ENCODE measurements around the gene UCN2.

Gene UCN2

GRCh38 chr3:48573973-48574585 lies 10.5 kb upstream of the UCN2 start:
- TF ChIP-seq, protein P1, sequence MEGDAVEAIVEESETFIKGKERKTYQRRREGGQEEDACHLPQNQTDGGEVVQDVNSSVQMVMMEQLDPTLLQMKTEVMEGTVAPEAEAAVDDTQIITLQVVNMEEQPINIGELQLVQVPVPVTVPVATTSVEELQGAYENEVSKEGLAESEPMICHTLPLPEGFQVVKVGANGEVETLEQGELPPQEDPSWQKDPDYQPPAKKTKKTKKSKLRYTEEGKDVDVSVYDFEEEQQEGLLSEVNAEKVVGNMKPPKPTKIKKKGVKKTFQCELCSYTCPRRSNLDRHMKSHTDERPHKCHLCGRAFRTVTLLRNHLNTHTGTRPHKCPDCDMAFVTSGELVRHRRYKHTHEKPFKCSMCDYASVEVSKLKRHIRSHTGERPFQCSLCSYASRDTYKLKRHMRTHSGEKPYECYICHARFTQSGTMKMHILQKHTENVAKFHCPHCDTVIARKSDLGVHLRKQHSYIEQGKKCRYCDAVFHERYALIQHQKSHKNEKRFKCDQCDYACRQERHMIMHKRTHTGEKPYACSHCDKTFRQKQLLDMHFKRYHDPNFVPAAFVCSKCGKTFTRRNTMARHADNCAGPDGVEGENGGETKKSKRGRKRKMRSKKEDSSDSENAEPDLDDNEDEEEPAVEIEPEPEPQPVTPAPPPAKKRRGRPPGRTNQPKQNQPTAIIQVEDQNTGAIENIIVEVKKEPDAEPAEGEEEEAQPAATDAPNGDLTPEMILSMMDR (IDR thresholded peaks at IDR 0.05; ENCODE audit: poor library complexity, severe bottlenecking) = no peak
- Histone ChIP-seq H3K9me3 (ENCODE audit: severe bottlenecking) (no peaks in the 10 kb centered on the region), H3K27me3 (ENCODE audit: insufficient read depth, poor library complexity, severe bottlenecking) (no peaks in the 10 kb centered on the region), H3K4me3 (ENCODE audit: severe bottlenecking) (no peak overlapping the region), H3K4me1 (ENCODE audit: insufficient read depth, poor library complexity, severe bottlenecking) (no peaks in the 10 kb centered on the region), H3K27ac (ENCODE audit: poor library complexity, severe bottlenecking) (no peak overlapping the region), H3K36me3 (ENCODE audit: low read depth) (peaks cover 100% of the 10 kb centered on the region)
- no peak for DNase-seq (ENCODE audit: low spot score)
- no peak for ATAC-seq (ENCODE audit: low read depth)

GRCh38 chr3:48572517-48572916 lies 8.9 kb upstream of the UCN2 start:
- DNase-seq (ENCODE audit: low spot score) (no peak), ATAC-seq (ENCODE audit: low read depth) (no peak)
- Histone ChIP-seq H3K36me3 (ENCODE audit: low read depth) (peaks cover 100% of the 10 kb centered on the region), H3K27me3 (ENCODE audit: insufficient read depth, poor library complexity, severe bottlenecking) (no peaks in the 10 kb centered on the region), H3K4me1 (ENCODE audit: insufficient read depth, poor library complexity, severe bottlenecking) (no peaks in the 10 kb centered on the region), H3K4me3 (ENCODE audit: severe bottlenecking) (no peak overlapping the region), H3K27ac (ENCODE audit: poor library complexity, severe bottlenecking) (no peak overlapping the region), H3K9me3 (ENCODE audit: severe bottlenecking) (no peaks in the 10 kb centered on the region)
- TF ChIP-seq, protein P1 (IDR thresholded peaks at IDR 0.05; ENCODE audit: poor library complexity, severe bottlenecking) = no peak

GRCh38 chr3:48571938-48572337 lies 8.4 kb upstream of the UCN2 start:
- Histone ChIP-seq H3K4me1 (ENCODE audit: insufficient read depth, poor library complexity, severe bottlenecking) (peaks cover under 1% of the 10 kb centered on the region), H3K27me3 (ENCODE audit: insufficient read depth, poor library complexity, severe bottlenecking) (no peaks in the 10 kb centered on the region), H3K9me3 (ENCODE audit: severe bottlenecking) (no peaks in the 10 kb centered on the region), H3K27ac (ENCODE audit: poor library complexity, severe bottlenecking) (no peak overlapping the region), H3K4me3 (ENCODE audit: severe bottlenecking) (no peak overlapping the region), H3K36me3 (ENCODE audit: low read depth) (peaks cover 100% of the 10 kb centered on the region)
- TF ChIP-seq, protein P1 (IDR thresholded peaks at IDR 0.05; ENCODE audit: poor library complexity, severe bottlenecking) = no peak
- ATAC-seq (ENCODE audit: low read depth) = no peak
- no peak for DNase-seq (ENCODE audit: low spot score)

- no peak overlapping the region for H3K4me3 ChIP-seq (ENCODE audit: severe bottlenecking)
- no peak for DNase-seq (ENCODE audit: low spot score)
- ATAC-seq (ENCODE audit: low read depth) = no peak
- peaks cover 100% of the 10 kb centered on the region for H3K36me3 ChIP-seq (ENCODE audit: low read depth)
- H3K27ac ChIP-seq (ENCODE audit: poor library complexity, severe bottlenecking) = no peak overlapping the region
- H3K4me1 ChIP-seq (ENCODE audit: insufficient read depth, poor library complexity, severe bottlenecking) = peaks cover 8% of the 10 kb centered on the region
- H3K9me3 ChIP-seq (ENCODE audit: severe bottlenecking) = no peaks in the 10 kb centered on the region
- TF ChIP-seq, protein P1 (IDR thresholded peaks at IDR 0.05; ENCODE audit: poor library complexity, severe bottlenecking) = no peak
- H3K27me3 ChIP-seq (ENCODE audit: insufficient read depth, poor library complexity, severe bottlenecking) = no peaks in the 10 kb centered on the region
Observed at GRCh38 chr3:48569808-48570450, 6.3 kb upstream of the UCN2 start.

GRCh38 chr3:48569400-48569799 lies 5.8 kb upstream of the UCN2 start:
- Histone ChIP-seq H3K9me3 (ENCODE audit: severe bottlenecking) (no peaks in the 10 kb centered on the region), H3K27ac (ENCODE audit: poor library complexity, severe bottlenecking) (no peak overlapping the region), H3K36me3 (ENCODE audit: low read depth) (peaks cover 100% of the 10 kb centered on the region), H3K27me3 (ENCODE audit: insufficient read depth, poor library complexity, severe bottlenecking) (no peaks in the 10 kb centered on the region), H3K4me1 (ENCODE audit: insufficient read depth, poor library complexity, severe bottlenecking) (peaks cover 13% of the 10 kb centered on the region), H3K4me3 (ENCODE audit: severe bottlenecking) (no peak overlapping the region)
- ATAC-seq (ENCODE audit: low read depth) = no peak
- TF ChIP-seq, protein P1 (IDR thresholded peaks at IDR 0.05; ENCODE audit: poor library complexity, severe bottlenecking) = no peak
- DNase-seq (ENCODE audit: low spot score) = no peak
